GM19238 (cell line): ENCODE results near the gene TUBA3E.
"Not testable (repeated sequence)": the region's sequence is repeated elsewhere in the genome, so short reads cannot be mapped to it uniquely, and the experiment has no call there.

ENCODE experiments used
- DNase-seq: peaks from one replicate; pipeline ENCODE4 v3.0.0; 2011; ENCODE audit warnings: low spot score; ENCODE audit not compliant: insufficient read length

The TUBA3E gene

GRCh38 chr2:130145006-130145414 lies 53.2 kb downstream of the TUBA3E start, which contains the start of gene CCDC74B:
TSS of gene CCDC74B (minus strand) at chr2:130145112. CDS start at chr2:130144996, 116 bp downstream.
- not testable (repeated sequence) for DNase-seq

- not testable (repeated sequence) for DNase-seq
Measured at GRCh38 chr2:130143266-130144039, 54.8 kb downstream of the TUBA3E start.

GRCh38 chr2:130142396-130143265 lies 55.6 kb downstream of the TUBA3E start:
- not testable (repeated sequence) for DNase-seq
